ENCODE results near the gene CABP7. TPM values are rescaled to one million over a fixed set of nuclear protein-coding genes. Genes with fewer than 3 reads are reported as not detected.

CABP7 gene
- polyA plus RNA-seq, 1 of the 3 experiments (the other 2 are of a cell fraction), result 0.72 TPM

DNA sequence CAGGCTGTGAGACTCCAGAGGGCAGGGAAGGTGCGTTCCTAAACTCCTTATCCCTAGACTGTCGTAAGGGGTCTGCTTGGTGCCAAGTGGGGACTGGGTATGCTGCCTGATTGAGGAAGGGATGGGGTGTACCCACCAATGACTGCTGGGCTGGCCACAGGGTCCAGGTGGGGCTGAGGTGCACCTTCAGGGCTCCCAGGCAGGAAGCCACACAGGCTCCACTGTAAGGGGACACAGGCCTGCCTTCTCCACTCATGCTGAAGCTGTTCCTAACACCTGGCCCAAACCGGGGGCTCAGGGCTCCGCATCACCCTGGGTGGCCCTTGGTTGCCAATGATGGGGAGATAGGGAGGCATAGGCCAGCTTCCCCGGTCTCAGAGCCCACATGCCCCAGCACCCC is 20.4 kb downstream of the CABP7 start:
- H3K4me2 ChIP-seq, result no peak overlapping the region
- peaks cover 0 to 6% of the 10 kb centered on the region in 2 experiments; a peak in 2 of 4 replicates for H3K4me1 ChIP-seq (ENCODE audit: control insufficient read depth in 1 of 2, insufficient read depth in 2 of 2, low read depth in 1 of 2, low read length in 1 of 2)
- ChIA-PET CTCF (interaction anchor here (1.7 kb wide), 1 partner anchor 10 kb away, joined by 3 read pairs; no protein-coding TSS in a partner anchor), POLR2A (no interaction called here)
- H3K27me3 ChIP-seq (ENCODE audit: insufficient read depth), result no peaks in the 10 kb centered on the region
- no peaks in the 10 kb centered on the region for H3K9me2 ChIP-seq
- no peak overlapping the region for H3K4me3 ChIP-seq (ENCODE audit: low read depth in 2 of 2, low read length in 1 of 2)
- H2AFZ ChIP-seq (ENCODE audit: low read depth), result no peak overlapping the region
- H4K20me1 ChIP-seq (ENCODE audit: insufficient read depth), result no peaks in the 10 kb centered on the region
- DNase-seq, result no peak
- TF ChIP-seq FOXJ3 (CRISPR knock-in tag; IDR thresholded peaks at IDR 0.05) (no peak), TEAD4 (IDR thresholded peaks at IDR 0.05; ENCODE audit: borderline replicate concordance, insufficient read depth) (no peak), NFIC (IDR thresholded peaks at IDR 0.05; ENCODE audit: borderline replicate concordance) (no peak)
- 100% methylated on average over 2 of the region's 5 CpGs for WGBS (ENCODE audit: low lambda C conversion rate)
- no peaks in the 10 kb centered on the region for H3K79me2 ChIP-seq (ENCODE audit: insufficient read depth)
- H3F3A ChIP-seq (replicated peaks; ENCODE audit: insufficient read depth), result no peaks in the 10 kb centered on the region
- H3K36me3 ChIP-seq (replicated peaks in 1 of 2; ENCODE audit: control insufficient read depth in 1 of 2, insufficient read depth in 2 of 2, low read length in 1 of 2), result peaks cover 0 to 8% of the 10 kb centered on the region in 2 experiments
- no peaks in the 10 kb centered on the region for H3K9me3 ChIP-seq
- H3K27ac ChIP-seq (ENCODE audit: low read depth in 2 of 2, low read length in 1 of 2), result no peak overlapping the region
- H3K9ac ChIP-seq, result no peak overlapping the region

- CTCF ChIA-PET, result interaction anchor here (1.2 to 1.7 kb wide), 4 partner anchors 9 to 25 kb away, joined by 3 to 4 read pairs (median 3); partner anchors contain the start of genes UQCR10 and ZMAT5
- no peaks in the 10 kb centered on the region; a peak in 1 of 4 replicates for H3K4me1 ChIP-seq (ENCODE audit: control insufficient read depth in 1 of 2, insufficient read depth in 2 of 2, low read depth in 1 of 2, low read length in 1 of 2)
Measured at GRCh38 chr22:29741926-29742325, 22.1 kb downstream of the CABP7 start.

More at GRCh38 chr22:29741926-29742325, 22.1 kb downstream of the CABP7 start:
- DNase-seq, result no peak
- no peak overlapping the region for H2AFZ ChIP-seq (ENCODE audit: low read depth)
- no peaks in the 10 kb centered on the region for H4K20me1 ChIP-seq (ENCODE audit: insufficient read depth)
- H3K27ac ChIP-seq (ENCODE audit: low read depth in 2 of 2, low read length in 1 of 2), result no peak overlapping the region
- TF ChIP-seq USF2 (IDR thresholded peaks at IDR 0.05; ENCODE audit: borderline replicate concordance, low read depth, low read length) (no peak), RAD21 (IDR thresholded peaks at IDR 0.05; ENCODE audit: low read length) (no peak), EZH2phosphoT487 (IDR thresholded peaks at IDR 0.05; ENCODE audit: borderline replicate concordance, low read depth) (no peak), SIN3A (IDR thresholded peaks at IDR 0.05; ENCODE audit: borderline replicate concordance, low read depth, low read length) (no peak), TAF1 (IDR thresholded peaks at IDR 0.05; ENCODE audit: borderline replicate concordance, low read depth, low read length) (no peak), IRF3 (IDR thresholded peaks at IDR 0.05; ENCODE audit: low read depth, low read length) (no peak), CTCF (IDR thresholded peaks at IDR 0.05) (no peak), NFIC (IDR thresholded peaks at IDR 0.05; ENCODE audit: borderline replicate concordance) (no peak), FOXM1 (IDR thresholded peaks at IDR 0.05; ENCODE audit: low read depth) (no peak), NRF1 (IDR thresholded peaks at IDR 0.05; ENCODE audit: low read depth, low read length) (no peak), RFX5 (IDR thresholded peaks at IDR 0.05; ENCODE audit: low read length) (no peak), FOSL2 (IDR thresholded peaks at IDR 0.05; ENCODE audit: borderline replicate concordance, low read depth) (no peak), EP300 (IDR thresholded peaks at IDR 0.05; ENCODE audit: borderline replicate concordance in 1 of 2, low read depth in 1 of 2, low read length in 1 of 2) (no peak), MXI1 (IDR thresholded peaks at IDR 0.05; ENCODE audit: low read depth, low read length) (no peak), POLR2AphosphoS5 (IDR thresholded peaks at IDR 0.05; ENCODE audit: low read depth, low read length) (no peak), RXRA (IDR thresholded peaks at IDR 0.05; ENCODE audit: borderline replicate concordance, low read depth) (no peak)
- TF ChIP-seq, protein P1, sequence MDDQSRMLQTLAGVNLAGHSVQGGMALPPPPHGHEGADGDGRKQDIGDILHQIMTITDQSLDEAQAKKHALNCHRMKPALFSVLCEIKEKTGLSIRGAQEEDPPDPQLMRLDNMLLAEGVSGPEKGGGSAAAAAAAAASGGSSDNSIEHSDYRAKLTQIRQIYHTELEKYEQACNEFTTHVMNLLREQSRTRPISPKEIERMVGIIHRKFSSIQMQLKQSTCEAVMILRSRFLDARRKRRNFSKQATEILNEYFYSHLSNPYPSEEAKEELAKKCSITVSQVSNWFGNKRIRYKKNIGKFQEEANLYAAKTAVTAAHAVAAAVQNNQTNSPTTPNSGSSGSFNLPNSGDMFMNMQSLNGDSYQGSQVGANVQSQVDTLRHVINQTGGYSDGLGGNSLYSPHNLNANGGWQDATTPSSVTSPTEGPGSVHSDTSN (IDR thresholded peaks at IDR 0.05), result no peak
- TF ChIP-seq, protein P2, sequence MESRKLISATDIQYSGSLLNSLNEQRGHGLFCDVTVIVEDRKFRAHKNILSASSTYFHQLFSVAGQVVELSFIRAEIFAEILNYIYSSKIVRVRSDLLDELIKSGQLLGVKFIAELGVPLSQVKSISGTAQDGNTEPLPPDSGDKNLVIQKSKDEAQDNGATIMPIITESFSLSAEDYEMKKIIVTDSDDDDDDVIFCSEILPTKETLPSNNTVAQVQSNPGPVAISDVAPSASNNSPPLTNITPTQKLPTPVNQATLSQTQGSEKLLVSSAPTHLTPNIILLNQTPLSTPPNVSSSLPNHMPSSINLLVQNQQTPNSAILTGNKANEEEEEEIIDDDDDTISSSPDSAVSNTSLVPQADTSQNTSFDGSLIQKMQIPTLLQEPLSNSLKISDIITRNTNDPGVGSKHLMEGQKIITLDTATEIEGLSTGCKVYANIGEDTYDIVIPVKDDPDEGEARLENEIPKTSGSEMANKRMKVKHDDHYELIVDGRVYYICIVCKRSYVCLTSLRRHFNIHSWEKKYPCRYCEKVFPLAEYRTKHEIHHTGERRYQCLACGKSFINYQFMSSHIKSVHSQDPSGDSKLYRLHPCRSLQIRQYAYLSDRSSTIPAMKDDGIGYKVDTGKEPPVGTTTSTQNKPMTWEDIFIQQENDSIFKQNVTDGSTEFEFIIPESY (IDR thresholded peaks at IDR 0.05; ENCODE audit: borderline replicate concordance, low read depth), result no peak
- no peak overlapping the region for H3K4me2 ChIP-seq
- no peaks in the 10 kb centered on the region for H3K79me2 ChIP-seq (ENCODE audit: insufficient read depth)
- WGBS (ENCODE audit: low lambda C conversion rate), result 94% methylated on average over 2 of the region's 2 CpGs
- no peaks in the 10 kb centered on the region for H3K9me3 ChIP-seq
- no peaks in the 10 kb centered on the region for H3K9me2 ChIP-seq
- no peak overlapping the region for H3K4me3 ChIP-seq (ENCODE audit: low read depth in 2 of 2, low read length in 1 of 2)
- peaks cover 0 to 12% of the 10 kb centered on the region in 2 experiments for H3K36me3 ChIP-seq (replicated peaks in 1 of 2; ENCODE audit: control insufficient read depth in 1 of 2, insufficient read depth in 2 of 2, low read length in 1 of 2)
- H3F3A ChIP-seq (replicated peaks; ENCODE audit: insufficient read depth), result no peaks in the 10 kb centered on the region
- H3K9ac ChIP-seq, result no peak overlapping the region
- POLR2A ChIA-PET, result no interaction called here
- H3K27me3 ChIP-seq (ENCODE audit: insufficient read depth), result no peaks in the 10 kb centered on the region
